Body of pancreas (tissue), 4 donors: ENCODE measurements around the gene TTC3.

Source experiments
- POLR2A ChIP-seq, 3 donors: fragments of 450-650 bp; IDR thresholded peaks; one replicate each; pipeline ENCODE4 v1.6.1; 2016; ENCODE audit warnings: antibody characterized with exemption in 3 of 3, mild to moderate bottlenecking in 2 of 3
- TF ChIP-seq, protein P1 (sequence below), 7 experiments: fragments of 450-650 bp in 4 of 7; fragments of 200-600 bp in 3 of 7; sonication (generic) in 3 of 7; IDR thresholded peaks; one replicate each; pipeline ENCODE4 v1.5.1; 2016 to 2019; ENCODE audit warnings: antibody characterized with exemption in 7 of 7

DNA sequence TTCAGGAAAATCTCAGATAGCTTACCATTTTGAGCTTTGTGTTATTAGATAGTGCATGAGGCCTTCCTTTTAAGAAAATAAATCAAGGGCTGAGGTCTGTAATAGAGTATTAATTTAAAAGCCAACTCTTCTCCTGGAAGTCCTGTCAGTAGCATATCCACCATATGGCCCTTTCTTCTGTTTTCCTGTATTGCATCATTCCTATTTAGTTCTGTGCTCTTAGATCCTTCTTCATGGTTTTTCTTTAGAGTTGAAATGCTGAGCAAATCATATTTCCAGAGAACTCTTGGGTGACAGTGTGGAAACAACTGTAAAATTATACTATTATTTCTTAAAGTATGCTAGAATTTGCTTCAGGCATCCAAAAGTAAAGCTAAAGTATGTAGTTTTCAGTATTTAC is 91.7 kb downstream of the TTC3 start:
- TF ChIP-seq, protein P1, sequence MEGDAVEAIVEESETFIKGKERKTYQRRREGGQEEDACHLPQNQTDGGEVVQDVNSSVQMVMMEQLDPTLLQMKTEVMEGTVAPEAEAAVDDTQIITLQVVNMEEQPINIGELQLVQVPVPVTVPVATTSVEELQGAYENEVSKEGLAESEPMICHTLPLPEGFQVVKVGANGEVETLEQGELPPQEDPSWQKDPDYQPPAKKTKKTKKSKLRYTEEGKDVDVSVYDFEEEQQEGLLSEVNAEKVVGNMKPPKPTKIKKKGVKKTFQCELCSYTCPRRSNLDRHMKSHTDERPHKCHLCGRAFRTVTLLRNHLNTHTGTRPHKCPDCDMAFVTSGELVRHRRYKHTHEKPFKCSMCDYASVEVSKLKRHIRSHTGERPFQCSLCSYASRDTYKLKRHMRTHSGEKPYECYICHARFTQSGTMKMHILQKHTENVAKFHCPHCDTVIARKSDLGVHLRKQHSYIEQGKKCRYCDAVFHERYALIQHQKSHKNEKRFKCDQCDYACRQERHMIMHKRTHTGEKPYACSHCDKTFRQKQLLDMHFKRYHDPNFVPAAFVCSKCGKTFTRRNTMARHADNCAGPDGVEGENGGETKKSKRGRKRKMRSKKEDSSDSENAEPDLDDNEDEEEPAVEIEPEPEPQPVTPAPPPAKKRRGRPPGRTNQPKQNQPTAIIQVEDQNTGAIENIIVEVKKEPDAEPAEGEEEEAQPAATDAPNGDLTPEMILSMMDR (IDR thresholded peaks at IDR 0.05), result no peak
- TF ChIP-seq POLR2A (IDR thresholded peaks at IDR 0.05), result no peak
